Adrenal gland (tissue), 12 donors: Measurements from ENCODE around the gene ADORA1. TPM values are rescaled to one million over a fixed set of nuclear protein-coding genes. Genes with fewer than 3 reads are reported as not detected.

Source experiments
- DNase-seq, 7 donors: peaks; one replicate each; pipeline ENCODE4 v3.0.0-alpha.2; 2019 to 2020
- H3K27ac ChIP-seq, 5 donors: fragments of 200-600 bp; sonication (generic) in 4 of 5; 1 replicate in 3 of 5; 2 replicates in 2 of 5; pipeline versions ENCODE4 v1.5.1 to v1.8.0; 2016 to 2020; ENCODE audit warnings: mild to moderate bottlenecking in 1 of 5
- H3K27me3 ChIP-seq: fragments of 200-600 bp; 2 replicates; pipeline ENCODE4 v1.8.0; 2021
- H3K36me3 ChIP-seq, 2 donors: fragments of 200-600 bp; replicated peaks in 1 of 2; 1 replicate in 1 of 2; 2 replicates in 1 of 2; pipeline versions ENCODE4 v1.5.1 to v1.8.0; 2018 to 2022
- H3K4me1 ChIP-seq, 2 donors: fragments of 200-600 bp; replicated peaks in 1 of 2; 1 replicate in 1 of 2; 2 replicates in 1 of 2; pipeline versions ENCODE4 v1.5.1 to v1.8.0; 2018 to 2021
- H3K4me3 ChIP-seq, 4 donors: fragments of 200-600 bp; sonication (generic) in 3 of 4; one replicate each; pipeline ENCODE4 v1.5.1; 2016 to 2018
- H3K9me3 ChIP-seq, 3 donors: fragments of 200-600 bp; sonication (generic) in 1 of 3; replicated peaks in 1 of 3; 1 replicate in 2 of 3; 2 replicates in 1 of 3; pipeline versions ENCODE4 v1.5.1 to v1.8.0; 2016 to 2021
- CTCF ChIP-seq, 6 experiments: fragments of 450-650 bp in 4 of 6; fragments of 200-600 bp in 2 of 6; sonication (generic) in 1 of 6; IDR thresholded peaks; 1 replicate in 5 of 6; 2 replicates in 1 of 6; pipeline versions ENCODE4 v1.5.1 to v1.8.0; 2016 to 2021; ENCODE audit warnings: antibody characterized with exemption in 6 of 6, mild to moderate bottlenecking in 2 of 6, moderate library complexity in 1 of 6
- POLR2A ChIP-seq, 2 donors: fragments of 450-650 bp; IDR thresholded peaks; one replicate each; pipeline ENCODE4 v1.6.1; 2017; ENCODE audit warnings: antibody characterized with exemption in 2 of 2, mild to moderate bottlenecking in 2 of 2, moderate library complexity in 1 of 2
- WGBS, 4 donors: extraction: QIAGEN DNeasy Blood & Tissue Kit in 2 of 4; methylation state at CpG; one replicate each; pipeline versions ENCODE4 v1.1.5 to v1.1.7; 2013 to 2017; 5-methylcytosine and 5-hydroxymethylcytosine counted together
- intact Hi-C, 2 donors: fragments of 100-400 bp; cut with DNase I; formaldehyde crosslinking; loops; one replicate each; pipeline versions ENCODE4 v1.14.1 to v1.15.0; 2022 to 2023
- polyA plus RNA-seq, 3 donors: library from polyadenylated mRNA; stranded (reverse); fragments of 200-250 nt in 2 of 3; fragments of 350-450 nt in 1 of 3; fragmentation: Illumina TruSeq in 1 of 3; extraction: RNeasy Lipid Tissue Mini Kit (QIAGEN cat#74804) in 1 of 3; gene quantifications; one replicate each; pipeline ENCODE4 v1.2.3, GENCODE V29; 2013 to 2014
- total RNA-seq, 9 donors: library from RNA; depleted of rRNA in 4 of 9; stranded (reverse); fragments of >200 nt in 4 of 9; fragments of 120-200 nt in 1 of 9; fragmentation: NEBNext Ultra II Directional in 1 of 9; extraction: Animal tissue kit (Norgen Biotek cat#: 25700) in 1 of 9; gene quantifications; one replicate each; pipeline versions ENCODE4 v1.1.0 to v1.2.4, GENCODE V29; 2013 to 2023
- donor health status: healthy with polysubstance abuse.
- donor health status: Bipolar disorder and iron deficiency.
- donor health status: DM: yes; HTN: yes; CAD: no.
- donor health status: DM: no; HTN: no; CAD: no.
- donor health status: DM: no; HTN: no; CAD: no.
- donor health status: DM: yes; HTN: yes; CAD: no.

The ADORA1 gene
- total and polyA plus RNA-seq, 12 donors: 0.14 to 1.7 (median 0.59) TPM

GRCh38 chr1:203153051-203153988, 25.8 kb downstream of the ADORA1 start:
- peak in 1 of 7 donors; percentile 11 for DNase-seq
- intact Hi-C loops: no loop called here
- TF ChIP-seq POLR2A (IDR thresholded peaks at IDR 0.05) (no peak), CTCF (IDR thresholded peaks at IDR 0.05) (no peak)
- WGBS, 4 donors: 68 to 72% (median 69%) methylated on average over 7 to 9 of the region's 9 CpGs
- H3K27ac ChIP-seq: no peak overlapping the region
- no peaks in the 10 kb centered on the region for H3K27me3 ChIP-seq
- no peaks in the 10 kb centered on the region for H3K9me3 ChIP-seq
- no peaks in the 10 kb centered on the region for H3K36me3 ChIP-seq
- H3K4me1 ChIP-seq: peaks cover 0 to 7% of the 10 kb centered on the region in 2 donors
- no peak overlapping the region for H3K4me3 ChIP-seq

- 66 to 78% (median 72%) methylated on average over 13 of the region's 13 CpGs for WGBS, 4 donors
- no peak overlapping the region for H3K27ac ChIP-seq
- H3K27me3 ChIP-seq: no peaks in the 10 kb centered on the region
- no peak for DNase-seq
- H3K36me3 ChIP-seq: no peaks in the 10 kb centered on the region
- no peak overlapping the region for H3K4me3 ChIP-seq
- TF ChIP-seq POLR2A (IDR thresholded peaks at IDR 0.05): no peak
- TF ChIP-seq CTCF (IDR thresholded peaks at IDR 0.05): no peak
- H3K9me3 ChIP-seq: no peaks in the 10 kb centered on the region
- H3K4me1 ChIP-seq: peaks cover 0 to 7% of the 10 kb centered on the region in 2 donors
- intact Hi-C loops: no loop called here
Measured at GRCh38 chr1:203153989-203154821, 26.7 kb downstream of the ADORA1 start.

GRCh38 chr1:203156280-203156679, 28.8 kb downstream of the ADORA1 start:
- Histone ChIP-seq H3K36me3 (no peaks in the 10 kb centered on the region), H3K4me1 (peaks cover 0 to 7% of the 10 kb centered on the region in 2 donors), H3K27me3 (no peaks in the 10 kb centered on the region), H3K9me3 (no peaks in the 10 kb centered on the region), H3K27ac (no peak overlapping the region), H3K4me3 (no peak overlapping the region)
- intact Hi-C loops: no loop called here
- no peak for TF ChIP-seq CTCF (IDR thresholded peaks at IDR 0.05)
- TF ChIP-seq POLR2A (IDR thresholded peaks at IDR 0.05): no peak
- WGBS, 4 donors: 85 to 94% (median 88%) methylated on average over 1 of the region's 1 CpG
- no peak for DNase-seq

GRCh38 chr1:203158423-203158822, 30.9 kb downstream of the ADORA1 start:
- intact Hi-C loops: no loop called here
- TF ChIP-seq CTCF (IDR thresholded peaks at IDR 0.05) (no peak), POLR2A (IDR thresholded peaks at IDR 0.05) (no peak)
- DNase-seq: no peak
- peaks cover 0 to 2% of the 10 kb centered on the region in 2 donors for H3K4me1 ChIP-seq
- WGBS, 4 donors: 79 to 89% (median 87%) methylated on average over 1 of the region's 1 CpG
- no peak overlapping the region for H3K27ac ChIP-seq
- no peaks in the 10 kb centered on the region for H3K36me3 ChIP-seq
- no peak overlapping the region for H3K4me3 ChIP-seq
- H3K9me3 ChIP-seq: no peaks in the 10 kb centered on the region
- no peaks in the 10 kb centered on the region for H3K27me3 ChIP-seq
